NCI-H1105 (cell line): ENCODE measurements around the gene ZNF710.

ENCODE experiments used
- DNase-seq: peaks from one replicate; lab custom pipeline; 2025; lab: John Stamatoyannopoulos, UW

Gene ZNF710

GRCh38 chr15:90039996-90040395 is 38.9 kb downstream of the ZNF710 start:
- DNase-seq: no peak

- no peak for DNase-seq
These were observed 39.5 kb downstream of the ZNF710 start for GRCh38 chr15:90040618-90041017.

- no peak for DNase-seq
These were observed 41.2 kb downstream of the ZNF710 start for GRCh38 chr15:90042356-90042755.

GRCh38 chr15:90042766-90043529 is 41.8 kb downstream of the ZNF710 start:
- no peak for DNase-seq

GRCh38 chr15:90043530-90044010 is 42.4 kb downstream of the ZNF710 start:
- DNase-seq: no peak

- no peak for DNase-seq
These were observed 43.1 kb downstream of the ZNF710 start for GRCh38 chr15:90044191-90044590.

GRCh38 chr15:90044916-90045371 is 43.8 kb downstream of the ZNF710 start:
- no peak for DNase-seq

- DNase-seq: no peak
These were observed 45.2 kb downstream of the ZNF710 start for GRCh38 chr15:90046289-90046688.

GRCh38 chr15:90046911-90047392 is 45.8 kb downstream of the ZNF710 start:
- peak; percentile 27 for DNase-seq

GRCh38 chr15:90047956-90048575 is 46.9 kb downstream of the ZNF710 start:
- DNase-seq: no peak

- DNase-seq: no peak
These were observed 47.9 kb downstream of the ZNF710 start for GRCh38 chr15:90049030-90049429.

GRCh38 chr15:90049666-90050604 is 48.8 kb downstream of the ZNF710 start:
- no peak for DNase-seq

- DNase-seq: no peak
These were observed 50.8 kb downstream of the ZNF710 start for GRCh38 chr15:90051874-90052273.

GRCh38 chr15:90053685-90054466 is 52.8 kb downstream of the ZNF710 start:
- no peak for DNase-seq

GRCh38 chr15:90054618-90055097 is 53.5 kb downstream of the ZNF710 start:
- DNase-seq: no peak

GRCh38 chr15:90055182-90055581 is 54.1 kb downstream of the ZNF710 start:
- no peak for DNase-seq

- no peak for DNase-seq
These were observed 55.4 kb downstream of the ZNF710 start for GRCh38 chr15:90056529-90056928.

GRCh38 chr15:90058308-90058707 is 57.2 kb downstream of the ZNF710 start:
- no peak for DNase-seq

- DNase-seq: no peak
These were observed 57.7 kb downstream of the ZNF710 start for GRCh38 chr15:90058775-90059174.

- no peak for DNase-seq
These were observed 58.3 kb downstream of the ZNF710 start for GRCh38 chr15:90059208-90059985.
